Heart left ventricle (tissue), 16 donors: ENCODE data around the gene B3GNT2. TPM values are rescaled to one million over a fixed set of nuclear protein-coding genes. Genes with fewer than 3 reads are reported as not detected.
"Not testable (repeated sequence)": the region's sequence is repeated elsewhere in the genome, so short reads cannot be mapped to it uniquely, and the experiment has no call there.

Experiments used
- ATAC-seq, 4 donors: fragments of 200-7000 bp; cut with Tn5 transposase; one replicate each; pipeline ENCODE4 v1.9.1; 2020 to 2022; ENCODE audit warnings: moderate library complexity in 4 of 4, mild to moderate bottlenecking in 3 of 4, moderate number of reproducible peaks in 1 of 4
- DNase-seq, 5 donors: peaks; one replicate each; pipeline ENCODE4 v3.0.0-alpha.2; 2020
- H3K27ac ChIP-seq, 12 donors: fragments of 200-600 bp; sonication (generic) in 4 of 12; one replicate each; pipeline versions ENCODE4 v1.5.0 to v1.8.0; 2016 to 2022; ENCODE audit warnings: mild to moderate bottlenecking in 2 of 12
- H3K27me3 ChIP-seq, 9 donors: fragments of 200-600 bp; sonication (generic) in 2 of 9; one replicate each; pipeline versions ENCODE4 v1.5.1 to v1.8.0; 2016 to 2022; ENCODE audit warnings: mild to moderate bottlenecking in 3 of 9
- H3K36me3 ChIP-seq, 9 donors: fragments of 200-600 bp; sonication (generic) in 2 of 9; one replicate each; pipeline versions ENCODE4 v1.5.0 to v1.8.0; 2018 to 2022; ENCODE audit warnings: mild to moderate bottlenecking in 2 of 9
- H3K4me1 ChIP-seq, 12 donors: fragments of 200-600 bp; sonication (generic) in 4 of 12; one replicate each; pipeline versions ENCODE4 v1.5.0 to v1.8.0; 2016 to 2022; ENCODE audit warnings: mild to moderate bottlenecking in 3 of 12
- H3K4me3 ChIP-seq, 12 donors: fragments of 200-600 bp; sonication (generic) in 4 of 12; one replicate each; pipeline versions ENCODE4 v1.5.0 to v1.8.0; 2017 to 2022; ENCODE audit warnings: mild to moderate bottlenecking in 9 of 12, moderate library complexity in 4 of 12
- H3K9me3 ChIP-seq, 12 donors: fragments of 200-600 bp; sonication (generic) in 4 of 12; one replicate each; pipeline versions ENCODE4 v1.5.0 to v1.8.0; 2016 to 2022; ENCODE audit warnings: mild to moderate bottlenecking in 1 of 12
- CTCF ChIP-seq, 12 donors: fragments of 200-600 bp; sonication (generic) in 4 of 12; IDR thresholded peaks; one replicate each; pipeline versions ENCODE4 v1.5.0 to v1.8.0; 2018 to 2022; ENCODE audit warnings: antibody characterized with exemption in 12 of 12, mild to moderate bottlenecking in 5 of 12
- POLR2A ChIP-seq, 2 donors: fragments of 450-650 bp; IDR thresholded peaks; one replicate each; pipeline ENCODE4 v1.6.1; 2017; ENCODE audit warnings: antibody characterized with exemption in 2 of 2, mild to moderate bottlenecking in 2 of 2, moderate library complexity in 2 of 2
- WGBS, 4 donors: extraction: QIAGEN DNeasy Blood & Tissue Kit in 2 of 4; methylation state at CpG; one replicate each; pipeline versions ENCODE4 v1.1.5 to v1.1.7; 2013 to 2018; 5-methylcytosine and 5-hydroxymethylcytosine counted together
- intact Hi-C, 10 donors: fragments of 100-400 bp; cut with DNase I; formaldehyde crosslinking; loops; one replicate each; pipeline versions ENCODE4 v1.11.1 to v1.14.2; 2022
- long read RNA-seq, 3 donors: library from polyadenylated mRNA; unstranded; transcript quantifications; one replicate each; pipeline ENCODE4 v2.0.0, GENCODE V29; 2020 to 2021
- polyA plus RNA-seq, 2 donors: library from polyadenylated mRNA; stranded (reverse); fragments of 200-250 nt; gene quantifications; one replicate each; pipeline ENCODE4 v1.2.3, GENCODE V29; 2013
- total RNA-seq, 9 donors: library from RNA; depleted of rRNA in 2 of 9; stranded (reverse); fragments of >200 nt in 2 of 9; fragmentation: NEBNext Ultra II Directional in 3 of 9; extraction: Animal tissue kit (Norgen Biotek cat#: 25700) in 3 of 9; gene quantifications; one replicate each; pipeline versions ENCODE4 v1.1.0 to v1.2.4, GENCODE V29; 2016 to 2023
- donor health status: ischemic (EF 13 %, LVEDD 7.1; RV severe dilation, severe dysfunction).
- donor health status: healthy with polysubstance abuse.
- donor health status: DM: no; HTN: yes; CAD: no.
- donor health status: DM: no; HTN: no; CAD: no.
- donor health status: ischemic (EF 25% LVEDD 6.9; RV normal size, moderate dysfunction).
- donor health status: ischemic (EF 25% LVEDD 5.7; RV mildly dilated, moderate dysfunction).
- donor health status: healthy.
- donor health status: DM: yes; HTN: yes; CAD: no.
- donor health status: ischemic (EF 35%, LVEDD 5.7; RV mildly dilated, moderate dysfunction).
- donor health status: nonischemic (EF 11% LVEDD 7.7; RV severe dilation, severe dysfunction).
- donor health status: DM: yes; HTN: yes; CAD: no.
- donor health status: PGD.
- donor health status: ischemic (EF 29% LVEDD 5.4; RV normal size, mild dysfunction).
- donor health status: nonischemic (EF 23%, LVEDD 6.1; RV moderate dilation, normal function).

The B3GNT2 gene
- 10 to 100 TPM; 13.8 to 26.5 (median 20.8) TPM for total RNA-seq
- 10 to 100 TPM in 1 of 2 donors, 1 to 10 TPM in 1; 8.6 to 18.4 TPM for polyA plus RNA-seq
- long read RNA-seq, donor 1, transcript B3GNT2-201 (2 exons, 2,763 nt) = major isoform, 55 of 58 reads
- long read RNA-seq, donor 1, partial matches to known transcripts = 0 of 58 reads
- long read RNA-seq, donor 1, other reads (novel, unspliced or antisense) = 3 of 58 reads
- long read RNA-seq, donor 2, transcript B3GNT2-201 (2 exons, 2,763 nt) = major isoform, 83 of 89 reads
- long read RNA-seq, donor 2, partial matches to known transcripts = 6 of 89 reads
- long read RNA-seq, donor 2, other reads (novel, unspliced or antisense) = 0 of 89 reads
- long read RNA-seq, donor 3, transcript B3GNT2-201 (2 exons, 2,763 nt) = major isoform, 69 of 70 reads
- long read RNA-seq, donor 3, partial matches to known transcripts = 1 of 70 reads
- long read RNA-seq, donor 3, other reads (novel, unspliced or antisense) = 0 of 70 reads

GRCh38 chr2:62195421-62196277 lies at the start of gene B3GNT2:
Gene B3GNT2 (plus strand): TSS chr2:62196115. CDS start chr2:62222221, 26,106 bp downstream.
- intact Hi-C loops = loop anchor here (2.0 to 10.0 kb wide), 15 partner anchors 109 to 281 kb away; no protein-coding TSS in a partner anchor
- DNase-seq (peak; percentile 85 to 94 (median 88)), ATAC-seq (peak; percentile 76 to 93 (median 90))
- H3K36me3 ChIP-seq = no peaks in the 10 kb centered on the region
- 0 to 3% (median 1%) methylated on average over 26 to 70 of the region's 70 CpGs for WGBS, 4 donors
- peak within 1 kb of the TSS; percentile 91 to 98 (median 96) for H3K27ac ChIP-seq
- peaks cover 0 to 45% (median 32%) of the 10 kb centered on the region in 12 donors for H3K4me1 ChIP-seq
- H3K27me3 ChIP-seq = no peaks in the 10 kb centered on the region
- peak; percentile 72 to 97 for TF ChIP-seq POLR2A (IDR thresholded peaks at IDR 0.05)
- TF ChIP-seq CTCF (IDR thresholded peaks at IDR 0.05) = no peak
- H3K9me3 ChIP-seq = no peaks in the 10 kb centered on the region
- H3K4me3 ChIP-seq = peak within 1 kb of the TSS; percentile 86 to 99 (median 94)

GRCh38 chr2:62146790-62147189 lies 49.1 kb upstream of the B3GNT2 start:
- H3K4me3 ChIP-seq, H3K27me3 ChIP-seq, intact Hi-C loops, DNase-seq, ATAC-seq, H3K36me3 ChIP-seq, H3K9me3 ChIP-seq: not testable (repeated sequence)
- H3K4me1 ChIP-seq = peaks cover 0 to 39% (median 16%) of the 10 kb centered on the region in 12 donors
- WGBS, 4 donors = 84 to 91% (median 89%) methylated on average over 4 to 7 of the region's 7 CpGs
- peak overlapping the region in 1 of 12 donors; percentile 17 for H3K27ac ChIP-seq

- no peak for DNase-seq
- Histone ChIP-seq H3K9me3 (no peaks in the 10 kb centered on the region), H3K4me1 (peaks cover 0 to 41% (median 14%) of the 10 kb centered on the region in 12 donors), H3K36me3 (no peaks in the 10 kb centered on the region), H3K27ac (no peak overlapping the region), H3K27me3 (no peaks in the 10 kb centered on the region), H3K4me3 (no peak overlapping the region)
- WGBS, 4 donors = 87 to 95% (median 91%) methylated on average over 4 of the region's 4 CpGs
- intact Hi-C loops = no loop called here
- TF ChIP-seq CTCF (IDR thresholded peaks at IDR 0.05) (no peak), POLR2A (IDR thresholded peaks at IDR 0.05) (no peak)
- no peak for ATAC-seq
Measured at GRCh38 chr2:62147610-62148301, 48.2 kb upstream of the B3GNT2 start.

GRCh38 chr2:62149708-62150107 lies 46.2 kb upstream of the B3GNT2 start:
- peaks cover 0 to 41% (median 14%) of the 10 kb centered on the region in 12 donors for H3K4me1 ChIP-seq
- no peaks in the 10 kb centered on the region for H3K27me3 ChIP-seq
- DNase-seq (no peak), ATAC-seq (peak in 3 of 4 donors; percentile 36 to 81 (median 70))
- no peak for TF ChIP-seq CTCF (IDR thresholded peaks at IDR 0.05)
- TF ChIP-seq POLR2A (IDR thresholded peaks at IDR 0.05) = no peak
- no peaks in the 10 kb centered on the region for H3K36me3 ChIP-seq
- H3K4me3 ChIP-seq = no peak overlapping the region
- H3K9me3 ChIP-seq = peaks cover 0 to 1% (median 0%) of the 10 kb centered on the region in 12 donors
- H3K27ac ChIP-seq = peak overlapping the region in 8 of 12 donors; percentile 52 to 92 (median 78)
- intact Hi-C loops = loop anchor here in 1 of 10 donors (5.0 kb wide), 1 partner anchor 38 kb away; no protein-coding TSS in a partner anchor
